GM23248 (cell line): ENCODE results near the gene AP2M1. TPM values are rescaled to one million over a fixed set of nuclear protein-coding genes. Genes with fewer than 3 reads are reported as not detected.

ENCODE experiments used
- DNase-seq: peaks from one replicate; pipeline ENCODE4 v3.0.0-alpha.2; 2015
- H2AFZ ChIP-seq: fragments of 200-600 bp; sonication (generic); 2 replicates; pipeline ENCODE4 v1.6.1; 2016; ENCODE audit warnings: antibody characterized with exemption
- H3F3A ChIP-seq: fragments of 200-600 bp; sonication (generic); 2 replicates; pipeline ENCODE4 v1.6.1; 2016; ENCODE audit warnings: mild to moderate bottlenecking, antibody characterized with exemption, mixed run types; ENCODE audit not compliant: insufficient read depth
- H3K27ac ChIP-seq: fragments of 200-600 bp; sonication (generic); 2 replicates; pipeline ENCODE4 v1.5.1; 2016; ENCODE audit warnings: mild to moderate bottlenecking
- H3K27me3 ChIP-seq: fragments of 200-600 bp; sonication (generic); replicated peaks from 2 replicates; pipeline ENCODE4 v1.6.1; 2016; ENCODE audit warnings: mild to moderate bottlenecking; ENCODE audit not compliant: insufficient read depth
- H3K36me3 ChIP-seq: fragments of 200-600 bp; sonication (generic); 2 replicates; pipeline ENCODE4 v1.6.1; 2016; ENCODE audit warnings: low read depth, mild to moderate bottlenecking
- H3K4me1 ChIP-seq: fragments of 200-600 bp; sonication (generic); 2 replicates; pipeline ENCODE4 v1.6.1; 2016; ENCODE audit warnings: mild to moderate bottlenecking; ENCODE audit not compliant: insufficient read depth
- H3K4me2 ChIP-seq: fragments of 200-600 bp; sonication (generic); one replicate; pipeline ENCODE4 v1.6.1; 2016; ENCODE audit warnings: mild to moderate bottlenecking; ENCODE audit not compliant: unreplicated experiment
- H3K4me3 ChIP-seq: fragments of 200-600 bp; sonication (generic); 2 replicates; pipeline ENCODE4 v1.5.1; 2016; ENCODE audit warnings: mild to moderate bottlenecking
- H3K79me2 ChIP-seq: fragments of 200-600 bp; sonication (generic); 2 replicates; pipeline ENCODE4 v1.6.1; 2016; ENCODE audit warnings: mild to moderate bottlenecking; ENCODE audit not compliant: insufficient read depth
- H3K9ac ChIP-seq: fragments of 200-600 bp; sonication (generic); 2 replicates; pipeline ENCODE4 v1.6.1; 2016; ENCODE audit warnings: mild to moderate bottlenecking
- H3K9me2 ChIP-seq: fragments of 200-600 bp; sonication (generic); 2 replicates; pipeline ENCODE4 v1.6.1; 2016; ENCODE audit warnings: mixed run types, mild to moderate bottlenecking, moderate library complexity; ENCODE audit not compliant: insufficient read depth
- H3K9me3 ChIP-seq: fragments of 200-600 bp; sonication (generic); one replicate; pipeline ENCODE4 v1.6.1; 2017; ENCODE audit warnings: low read depth
- H4K20me1 ChIP-seq: fragments of 200-600 bp; sonication (generic); 2 replicates; pipeline ENCODE4 v1.6.0; 2016; ENCODE audit not compliant: insufficient read depth
- EZH2 ChIP-seq: fragments of 200-600 bp; sonication (generic); IDR thresholded peaks from 2 replicates; pipeline ENCODE4 v1.6.1; 2018; ENCODE audit warnings: antibody characterized with exemption, mild to moderate bottlenecking; ENCODE audit not compliant: insufficient read depth, poor library complexity, severe bottlenecking
- EZH2phosphoT487 ChIP-seq: fragments of 200-600 bp; sonication (generic); IDR thresholded peaks from 2 replicates; pipeline ENCODE4 v1.6.1; 2018; ENCODE audit warnings: antibody characterized with exemption, moderate library complexity, mild to moderate bottlenecking, low read depth; ENCODE audit not compliant: insufficient read depth
- WGBS, 2 experiments: methylation state at CpG; one replicate each; pipeline ENCODE4 v1.1.6; 2015 to 2017; ENCODE audit warnings: low lambda C conversion rate in 2 of 2, low coverage in 1 of 2; ENCODE audit errors: missing lambda C conversion rate in 2 of 2; 5-methylcytosine and 5-hydroxymethylcytosine counted together
- in situ Hi-C: fragments of 300-500 bp; cut with MboI; formaldehyde crosslinking; loops from 2 replicates; pipeline ENCODE4 v1.15.0; 2020
- polyA plus RNA-seq: library from polyadenylated mRNA; unstranded; fragments of >200 nt; fragmentation: Nextera tagmentation; extraction: Ambion mirVana; gene quantifications from 2 replicates; pipeline ENCODE4 v1.2.1, GENCODE V29; 2016
- total RNA-seq: library from RNA; depleted of rRNA; stranded (reverse); fragments of >200 nt; shearing (Covaris generic); gene quantifications from 2 replicates; pipeline ENCODE4 v1.2.3, GENCODE V29; 2014

Gene AP2M1
- total and polyA plus RNA-seq, 2 experiments from 2014 or later = 951 to 1,073 TPM

DNA sequence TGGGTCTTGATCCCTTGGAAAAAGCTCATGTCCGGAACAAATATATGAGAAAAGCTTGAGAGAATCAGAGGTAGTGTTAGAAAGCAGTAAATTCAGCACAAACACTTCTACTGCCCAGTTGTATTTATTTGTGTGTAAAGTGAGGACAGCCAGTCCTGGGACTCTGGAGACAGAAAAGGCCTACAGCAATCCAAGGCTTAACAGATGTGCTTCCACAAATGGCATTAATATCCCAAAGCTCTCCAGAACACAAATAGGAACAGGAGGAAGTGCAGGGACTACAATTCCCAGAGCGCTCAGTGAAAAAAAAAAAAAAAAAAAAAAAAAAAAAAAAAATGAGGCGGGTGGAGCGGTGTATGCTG is 390 bp upstream of the AP2M1 start:
- 4 to 7% methylated on average over 4 of the region's 4 CpGs for WGBS, 2 experiments
- H4K20me1 ChIP-seq = no peaks in the 10 kb centered on the region

GRCh38 chr3:184175506-184175905 is 851 bp downstream of the AP2M1 start:
- H3K9ac ChIP-seq = peak overlapping the region; percentile 98
- H3K36me3 ChIP-seq = peaks cover 30% of the 10 kb centered on the region
- WGBS, 2 experiments = 13 to 14% methylated on average over 8 of the region's 8 CpGs

More for the DNA sequence above, 390 bp upstream of the AP2M1 start:
- Histone ChIP-seq H3K9ac (no peak overlapping the region), H3K36me3 (peaks cover 22% of the 10 kb centered on the region), H3K79me2 (peaks cover 78% of the 10 kb centered on the region), H3F3A (peaks cover 68% of the 10 kb centered on the region), H3K4me3 (no peak overlapping the region), H3K27ac (peak overlapping the region; percentile 92; the same call in 1 of the 2 replicates), H3K9me2 (no peaks in the 10 kb centered on the region), H3K4me1 (peaks cover 59% of the 10 kb centered on the region), H3K27me3 (no peaks in the 10 kb centered on the region), H3K9me3 (no peaks in the 10 kb centered on the region), H3K4me2 (peak overlapping the region; percentile 47), H2AFZ (no peak overlapping the region)
- DNase-seq = no peak
- in situ Hi-C loops = no loop called here
- TF ChIP-seq EZH2 = no peak

DNA sequence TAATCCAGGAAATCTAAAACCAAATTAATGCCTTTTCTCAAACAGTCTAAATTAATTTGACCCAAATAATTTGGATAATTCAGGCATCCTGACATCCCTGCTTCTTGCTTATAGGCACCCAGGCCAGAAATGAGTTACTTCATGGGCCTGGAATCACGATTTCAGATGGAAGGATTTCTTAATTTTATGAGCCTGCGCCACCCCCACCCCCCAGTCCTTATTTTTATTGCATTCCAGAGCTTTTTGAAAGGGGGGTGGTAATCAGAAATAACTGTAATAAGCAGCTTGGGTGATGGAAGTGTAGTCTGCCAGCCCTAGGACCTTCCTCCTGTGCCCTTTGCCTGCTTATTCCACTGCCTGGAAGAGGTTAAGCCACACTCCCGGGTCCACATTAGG is 1.3 kb downstream of the AP2M1 start:
- Histone ChIP-seq H3K4me1 (peaks cover 64% of the 10 kb centered on the region), H3K36me3 (peaks cover 34% of the 10 kb centered on the region), H3F3A (peaks cover 79% of the 10 kb centered on the region), H3K27me3 (no peaks in the 10 kb centered on the region), H2AFZ (no peak overlapping the region), H3K9me2 (no peaks in the 10 kb centered on the region), H3K27ac (peak overlapping the region; percentile 95), H3K4me3 (peak overlapping the region; percentile 96), H3K4me2 (peak overlapping the region; percentile 100), H4K20me1 (no peaks in the 10 kb centered on the region), H3K79me2 (peaks cover 79% of the 10 kb centered on the region), H3K9ac (peak overlapping the region; percentile 98), H3K9me3 (no peaks in the 10 kb centered on the region)
- in situ Hi-C loops = no loop called here
- DNase-seq = peak; percentile 59
- 0 to 3% methylated on average over 3 of the region's 3 CpGs for WGBS, 2 experiments
- no peak for TF ChIP-seq EZH2
- no peak for TF ChIP-seq EZH2phosphoT487

More at GRCh38 chr3:184175506-184175905, 851 bp downstream of the AP2M1 start:
- peak overlapping the region; percentile 96 for H3K4me3 ChIP-seq
- TF ChIP-seq EZH2 (no peak), EZH2phosphoT487 (no peak)
- peak overlapping the region; percentile 100 for H3K4me2 ChIP-seq
- no peaks in the 10 kb centered on the region for H3K9me2 ChIP-seq
- H3K27me3 ChIP-seq = no peaks in the 10 kb centered on the region
- no peaks in the 10 kb centered on the region for H4K20me1 ChIP-seq
- peaks cover 64% of the 10 kb centered on the region for H3K4me1 ChIP-seq
- peak; percentile 18 for DNase-seq
- H3K79me2 ChIP-seq = peaks cover 79% of the 10 kb centered on the region
- in situ Hi-C loops = no loop called here
- no peaks in the 10 kb centered on the region for H3K9me3 ChIP-seq
- peaks cover 77% of the 10 kb centered on the region for H3F3A ChIP-seq
- H2AFZ ChIP-seq = no peak overlapping the region
- peak overlapping the region; percentile 95 for H3K27ac ChIP-seq

GRCh38 chr3:184176377-184177330 is 2.0 kb downstream of the AP2M1 start:
- TF ChIP-seq EZH2phosphoT487 = no peak
- TF ChIP-seq EZH2 = no peak
- no peak overlapping the region for H2AFZ ChIP-seq
- H3K27me3 ChIP-seq = no peaks in the 10 kb centered on the region
- H3F3A ChIP-seq = peaks cover 80% of the 10 kb centered on the region
- H3K9me3 ChIP-seq = no peaks in the 10 kb centered on the region
- in situ Hi-C loops = no loop called here
- H3K4me2 ChIP-seq = peak overlapping the region; percentile 100
- H3K79me2 ChIP-seq = peaks cover 79% of the 10 kb centered on the region
- peaks cover 41% of the 10 kb centered on the region for H3K36me3 ChIP-seq
- H3K9me2 ChIP-seq = no peaks in the 10 kb centered on the region
- 12 to 14% methylated on average over 19 of the region's 19 CpGs for WGBS, 2 experiments
- DNase-seq = peak; percentile 99
- H3K4me3 ChIP-seq = peak overlapping the region; percentile 96
- H3K27ac ChIP-seq = peak overlapping the region; percentile 95
- peak overlapping the region; percentile 98 for H3K9ac ChIP-seq
- H4K20me1 ChIP-seq = no peaks in the 10 kb centered on the region
- peaks cover 58% of the 10 kb centered on the region for H3K4me1 ChIP-seq
